ENCODE results near the gene SPPL2C. TPM values are rescaled to one million over a fixed set of nuclear protein-coding genes. Genes with fewer than 3 reads are reported as not detected.

The SPPL2C gene
- total RNA-seq, 1 donor from 2014 or later = not detected

DNA sequence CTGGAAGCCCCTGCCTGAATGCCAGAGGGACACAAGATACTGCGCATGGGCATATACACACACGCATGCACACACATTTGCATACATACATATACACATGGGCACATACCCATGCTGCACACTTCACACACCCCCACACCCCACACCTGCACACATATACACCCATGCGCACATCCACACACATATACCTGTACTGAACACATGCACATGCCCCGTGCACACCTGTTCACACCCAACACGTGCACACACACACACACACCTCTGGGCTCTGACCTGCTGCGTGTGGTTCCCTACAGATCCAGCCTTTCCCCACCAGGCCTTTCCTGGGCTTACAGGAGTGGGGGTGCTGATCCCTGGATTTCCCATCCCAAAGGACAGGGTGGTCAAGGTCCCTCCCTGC lies 6.3 kb downstream of the SPPL2C start:
- H3K9me3 Mint-ChIP-seq = peaks cover 2% of the 10 kb centered on the region
- peaks cover 7% of the 10 kb centered on the region for H3K27me3 Mint-ChIP-seq (ENCODE audit: insufficient read depth, low read depth)
- Histone ChIP-seq H3K36me3 (no peaks in the 10 kb centered on the region), H3F3A (ENCODE audit: low read depth) (no peaks in the 10 kb centered on the region), H3K9ac (no peak overlapping the region), H4K20me1 (ENCODE audit: low read depth) (no peaks in the 10 kb centered on the region), H3K4me2 (no peak overlapping the region), H3K4me1 (no peaks in the 10 kb centered on the region), H3K79me2 (ENCODE audit: low read depth) (no peaks in the 10 kb centered on the region), H2AFZ (replicated peaks) (no peak overlapping the region), H3K4me3 (no peak overlapping the region), H3K27me3 (no peaks in the 10 kb centered on the region), H3K9me3 (ENCODE audit: low read depth) (no peaks in the 10 kb centered on the region), H3K27ac (no peak overlapping the region)
- no peak for DNase-seq (ENCODE audit: low spot score)
- TF ChIP-seq EZH2phosphoT487 (IDR thresholded peaks at IDR 0.05) (no peak), CTCF (IDR thresholded peaks at IDR 0.05) (no peak), EZH2 (IDR thresholded peaks at IDR 0.05) (no peak)
- H3K36me3 Mint-ChIP-seq = no peaks in the 10 kb centered on the region
- no peak overlapping the region for H3K4me3 Mint-ChIP-seq
- no peaks in the 10 kb centered on the region for H3K4me1 Mint-ChIP-seq
- H3K27ac Mint-ChIP-seq = no peak overlapping the region

DNA sequence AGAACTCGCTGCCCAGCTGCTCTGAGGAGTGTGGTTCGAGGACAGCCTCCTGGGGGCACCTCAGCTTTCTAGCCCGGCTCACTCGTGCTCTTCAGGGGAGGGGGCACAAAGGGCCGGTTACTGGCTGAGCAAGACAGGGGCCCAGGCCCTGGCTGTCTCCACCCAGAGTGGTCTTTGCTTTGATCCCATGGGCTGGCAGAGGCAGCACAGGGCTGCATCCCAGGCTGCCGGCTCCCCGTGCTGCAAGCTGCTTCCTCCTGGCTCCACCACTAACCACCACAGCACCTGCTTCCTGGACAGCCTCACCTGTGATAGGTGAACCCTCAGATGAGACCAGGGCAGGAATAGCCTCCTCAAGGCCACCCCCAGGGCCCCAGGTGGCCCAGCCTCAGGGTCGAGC lies 6.8 kb downstream of the SPPL2C start:
- Histone ChIP-seq H3F3A (ENCODE audit: low read depth) (no peaks in the 10 kb centered on the region), H2AFZ (replicated peaks) (no peak overlapping the region), H3K27ac (no peak overlapping the region), H3K9me3 (ENCODE audit: low read depth) (no peaks in the 10 kb centered on the region), H3K36me3 (no peaks in the 10 kb centered on the region), H3K4me3 (no peak overlapping the region), H4K20me1 (ENCODE audit: low read depth) (no peaks in the 10 kb centered on the region), H3K4me1 (no peaks in the 10 kb centered on the region), H3K79me2 (ENCODE audit: low read depth) (no peaks in the 10 kb centered on the region), H3K4me2 (no peak overlapping the region), H3K27me3 (no peaks in the 10 kb centered on the region), H3K9ac (no peak overlapping the region)
- DNase-seq (ENCODE audit: low spot score) = no peak
- H3K4me1 Mint-ChIP-seq = no peaks in the 10 kb centered on the region
- peaks cover 2% of the 10 kb centered on the region for H3K9me3 Mint-ChIP-seq
- TF ChIP-seq EZH2 (IDR thresholded peaks at IDR 0.05) (no peak), CTCF (IDR thresholded peaks at IDR 0.05) (no peak), EZH2phosphoT487 (IDR thresholded peaks at IDR 0.05) (no peak)
- no peaks in the 10 kb centered on the region for H3K36me3 Mint-ChIP-seq
- H3K27ac Mint-ChIP-seq = no peak overlapping the region
- H3K27me3 Mint-ChIP-seq (ENCODE audit: insufficient read depth, low read depth) = peaks cover 9% of the 10 kb centered on the region
- H3K4me3 Mint-ChIP-seq = no peak overlapping the region

- H3K4me3 Mint-ChIP-seq = no peak overlapping the region
These were observed 7.2 kb downstream of the SPPL2C start for GRCh38 chr17:45851873-45852272.

More at GRCh38 chr17:45851873-45852272, 7.2 kb downstream of the SPPL2C start:
- H2AFZ ChIP-seq (replicated peaks) = no peak overlapping the region
- H3K36me3 ChIP-seq = no peaks in the 10 kb centered on the region
- no peak for TF ChIP-seq EZH2phosphoT487 (IDR thresholded peaks at IDR 0.05)
- no peak for TF ChIP-seq EZH2 (IDR thresholded peaks at IDR 0.05)
- no peak for TF ChIP-seq CTCF (IDR thresholded peaks at IDR 0.05)
- peaks cover 2% of the 10 kb centered on the region for H3K9me3 Mint-ChIP-seq
- no peak overlapping the region for H3K9ac ChIP-seq
- DNase-seq (ENCODE audit: low spot score) = no peak
- no peaks in the 10 kb centered on the region for H3K4me1 Mint-ChIP-seq
- peaks cover 11% of the 10 kb centered on the region for H3K27me3 Mint-ChIP-seq (ENCODE audit: insufficient read depth, low read depth)
- H3K27ac ChIP-seq = no peak overlapping the region
- no peaks in the 10 kb centered on the region for H3K27me3 ChIP-seq
- no peak overlapping the region for H3K4me2 ChIP-seq
- H3K4me1 ChIP-seq = no peaks in the 10 kb centered on the region
- H3K4me3 ChIP-seq = no peak overlapping the region
- no peaks in the 10 kb centered on the region for H3K79me2 ChIP-seq (ENCODE audit: low read depth)
- no peaks in the 10 kb centered on the region for H4K20me1 ChIP-seq (ENCODE audit: low read depth)
- H3K9me3 ChIP-seq (ENCODE audit: low read depth) = no peaks in the 10 kb centered on the region
- no peak overlapping the region for H3K27ac Mint-ChIP-seq
- H3K36me3 Mint-ChIP-seq = no peaks in the 10 kb centered on the region
- H3F3A ChIP-seq (ENCODE audit: low read depth) = no peaks in the 10 kb centered on the region
